ENCODE data around the gene S100A14. TPM values are rescaled to one million over a fixed set of nuclear protein-coding genes. Genes with fewer than 3 reads are reported as not detected.

Gene S100A14
- total RNA-seq, 1 experiment from 2014 or later = 624 TPM

DNA sequence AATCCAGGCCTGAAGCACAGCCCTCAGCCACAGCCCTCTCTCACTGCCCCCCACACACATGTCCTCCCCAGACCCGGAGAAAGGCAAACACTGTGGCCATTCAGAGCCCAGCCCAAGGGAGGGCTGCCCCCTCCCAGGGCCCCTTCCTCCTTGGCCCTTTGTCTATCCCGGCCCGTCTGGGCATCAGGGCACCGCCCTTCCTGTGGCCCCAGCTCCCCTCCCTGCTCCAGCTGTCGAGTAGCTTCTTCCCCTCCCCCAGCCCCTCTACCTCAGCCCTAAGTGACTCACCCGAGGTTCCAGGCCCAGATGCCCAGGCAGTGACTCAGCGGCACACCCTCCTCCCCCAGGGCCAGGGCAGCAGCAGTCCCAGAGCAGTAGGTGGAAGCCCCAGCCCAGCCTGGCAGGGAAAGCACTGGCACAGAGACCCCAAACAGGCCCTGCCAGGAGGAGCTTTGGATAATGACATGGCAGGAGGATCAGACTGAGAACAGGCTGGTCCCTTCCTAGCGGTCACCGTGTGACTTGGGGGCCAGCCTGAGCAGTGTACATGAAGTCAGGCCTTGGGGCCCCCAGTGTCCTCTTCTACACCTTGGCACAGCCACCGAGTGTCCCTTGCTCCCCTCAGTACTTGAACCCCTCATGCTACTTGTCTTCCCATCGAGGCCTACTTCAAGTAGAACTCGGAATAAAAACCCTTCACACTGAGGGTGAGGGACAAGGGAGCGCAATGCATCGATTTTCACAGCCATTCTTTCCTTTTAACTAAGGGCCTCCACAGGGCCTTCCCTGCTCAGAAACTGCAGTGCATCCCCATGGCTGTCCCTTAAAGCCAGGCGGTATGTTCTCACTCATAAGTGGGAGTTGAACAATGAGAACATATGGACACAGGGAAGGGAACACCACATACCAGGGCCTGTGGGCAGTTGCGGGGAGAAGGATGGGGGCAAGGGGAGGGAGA, 49.4 kb downstream of the S100A14 start:
- H3K36me3 ChIP-seq (ENCODE audit: control insufficient read depth, insufficient read depth, low read length) = no peaks in the 10 kb centered on the region
- intact Hi-C loops (cut with micrococcal nuclease; ENCODE audit: unreplicated experiment) = loop anchor here (1.0 to 10.0 kb wide), 3 partner anchors 12 to 212 kb away; partner anchors contain the start of genes S100A4 and S100A9
- CTCF ChIA-PET = interaction anchor here (0.6 to 1.2 kb wide), 15 partner anchors 9 to 226 kb away, joined by 3 to 9 read pairs (median 5); partner anchors contain the start of genes CHTOP, S100A13, S100A16 and S100A6
- POLR2A ChIA-PET = interaction anchor here (0.5 to 1.5 kb wide), 16 partner anchors 9 to 411 kb away, joined by 3 to 14 read pairs (median 6); partner anchors contain the start of genes CHTOP, JTB, S100A13 and S100A14
- no peaks in the 10 kb centered on the region for H3K9me3 ChIP-seq
- peak; percentile 95 to 98 for DNase-seq
- no peak overlapping the region for H3K4me3 ChIP-seq (ENCODE audit: low read depth, low read length)
- H3K36me3 Mint-ChIP-seq (ENCODE audit: insufficient read depth, unreplicated experiment) = peaks cover 15% of the 10 kb centered on the region
- TF ChIP-seq, protein P1, sequence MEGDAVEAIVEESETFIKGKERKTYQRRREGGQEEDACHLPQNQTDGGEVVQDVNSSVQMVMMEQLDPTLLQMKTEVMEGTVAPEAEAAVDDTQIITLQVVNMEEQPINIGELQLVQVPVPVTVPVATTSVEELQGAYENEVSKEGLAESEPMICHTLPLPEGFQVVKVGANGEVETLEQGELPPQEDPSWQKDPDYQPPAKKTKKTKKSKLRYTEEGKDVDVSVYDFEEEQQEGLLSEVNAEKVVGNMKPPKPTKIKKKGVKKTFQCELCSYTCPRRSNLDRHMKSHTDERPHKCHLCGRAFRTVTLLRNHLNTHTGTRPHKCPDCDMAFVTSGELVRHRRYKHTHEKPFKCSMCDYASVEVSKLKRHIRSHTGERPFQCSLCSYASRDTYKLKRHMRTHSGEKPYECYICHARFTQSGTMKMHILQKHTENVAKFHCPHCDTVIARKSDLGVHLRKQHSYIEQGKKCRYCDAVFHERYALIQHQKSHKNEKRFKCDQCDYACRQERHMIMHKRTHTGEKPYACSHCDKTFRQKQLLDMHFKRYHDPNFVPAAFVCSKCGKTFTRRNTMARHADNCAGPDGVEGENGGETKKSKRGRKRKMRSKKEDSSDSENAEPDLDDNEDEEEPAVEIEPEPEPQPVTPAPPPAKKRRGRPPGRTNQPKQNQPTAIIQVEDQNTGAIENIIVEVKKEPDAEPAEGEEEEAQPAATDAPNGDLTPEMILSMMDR (IDR thresholded peaks at IDR 0.05; ENCODE audit: insufficient read depth in 1 of 2, low read depth in 1 of 2, low read length in 1 of 2, severe bottlenecking in 1 of 2, unreplicated experiment in 1 of 2) = no peak
- no peaks in the 10 kb centered on the region for H3K27me3 Mint-ChIP-seq (ENCODE audit: insufficient read depth, unreplicated experiment)
- BruUV-seq (replicated peaks) = TSS peak; percentile 97
- H3K4me1 Mint-ChIP-seq (ENCODE audit: low read depth, unreplicated experiment) = peaks cover 60% of the 10 kb centered on the region
- peak overlapping the region; percentile 8 for H3K4me3 Mint-ChIP-seq (ENCODE audit: unreplicated experiment)
- H3K4me1 ChIP-seq = peaks cover 60% of the 10 kb centered on the region
- peak overlapping the region; percentile 98 for H3K27ac Mint-ChIP-seq (ENCODE audit: unreplicated experiment)
- H3K27me3 ChIP-seq (replicated peaks; ENCODE audit: control insufficient read depth, insufficient read depth, low read length) = no peaks in the 10 kb centered on the region
- H3K9me3 Mint-ChIP-seq (ENCODE audit: unreplicated experiment) = no peaks in the 10 kb centered on the region

DNA sequence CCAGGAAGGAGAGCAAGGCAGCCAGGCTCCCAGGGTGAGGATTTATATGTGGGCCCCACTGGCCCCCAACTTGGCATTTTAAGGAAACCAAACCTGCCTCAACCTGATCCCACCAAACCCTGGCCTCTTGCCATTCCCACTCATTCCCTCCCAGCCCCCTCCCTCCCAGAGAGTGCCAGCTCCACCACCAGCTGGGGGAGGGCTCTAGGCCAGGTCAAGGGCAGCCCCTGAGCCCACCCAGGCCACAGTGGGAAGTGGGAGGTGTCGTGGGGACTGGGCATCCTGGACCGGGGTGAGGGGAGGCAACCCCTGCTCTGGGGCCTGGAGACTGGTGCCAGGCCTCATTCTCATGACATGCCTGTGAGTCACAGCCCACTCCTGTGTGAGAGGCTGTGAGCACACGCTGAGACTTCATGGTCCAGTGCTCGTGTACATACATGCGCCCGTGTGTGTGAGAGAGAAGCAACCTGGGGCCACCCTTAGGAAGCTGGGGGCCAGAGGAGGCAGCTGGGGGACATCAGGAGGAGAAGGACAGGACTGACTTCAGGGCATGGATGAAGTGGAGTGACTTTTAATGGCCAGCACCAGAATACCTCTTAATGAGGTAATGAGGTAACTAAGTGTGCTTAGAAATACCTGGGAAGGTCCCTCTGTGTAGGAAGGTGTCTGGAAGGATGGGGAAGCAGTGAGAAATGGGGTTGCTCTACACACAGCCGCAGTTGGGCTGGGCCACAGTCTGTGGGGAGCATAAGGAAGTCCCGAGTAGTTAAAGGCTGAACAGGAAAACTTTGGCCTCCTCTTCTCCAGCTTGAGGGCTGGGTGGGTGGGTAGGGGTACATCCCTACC, 50.4 kb downstream of the S100A14 start, which contains the start of gene S100A2:
S100A2 (minus strand) TSS at position 316 of the 846 bp plus-strand sequence. CDS start 1,967 bp downstream, outside the sequence.
- H3K27ac Mint-ChIP-seq (ENCODE audit: unreplicated experiment) = peak within 1 kb of the TSS; percentile 98
- Histone ChIP-seq H3K27me3 (replicated peaks; ENCODE audit: control insufficient read depth, insufficient read depth, low read length) (no peaks in the 10 kb centered on the region), H3K4me3 (ENCODE audit: low read depth, low read length) (no peak within 1 kb of the TSS), H3K9me3 (no peaks in the 10 kb centered on the region), H3K4me1 (peaks cover 58% of the 10 kb centered on the region), H3K36me3 (ENCODE audit: control insufficient read depth, insufficient read depth, low read length) (no peaks in the 10 kb centered on the region)
- peaks cover 50% of the 10 kb centered on the region for H3K4me1 Mint-ChIP-seq (ENCODE audit: low read depth, unreplicated experiment)
- TSS peak; percentile 29 for BruUV-seq (replicated peaks)
- peak within 1 kb of the TSS; percentile 34 for H3K4me3 Mint-ChIP-seq (ENCODE audit: unreplicated experiment)
- intact Hi-C loops (cut with micrococcal nuclease; ENCODE audit: unreplicated experiment) = loop anchor here (1.0 to 10.0 kb wide), 3 partner anchors 13 to 211 kb away; partner anchors contain the start of genes S100A4 and S100A9
- TF ChIP-seq, protein P1 (IDR thresholded peaks at IDR 0.05; ENCODE audit: insufficient read depth in 1 of 2, low read depth in 1 of 2, low read length in 1 of 2, severe bottlenecking in 1 of 2, unreplicated experiment in 1 of 2) = no peak
- H3K9me3 Mint-ChIP-seq (ENCODE audit: unreplicated experiment) = no peaks in the 10 kb centered on the region
- peak in 1 of 2 experiments; percentile 52 for DNase-seq
- peaks cover 15% of the 10 kb centered on the region for H3K36me3 Mint-ChIP-seq (ENCODE audit: insufficient read depth, unreplicated experiment)
- CTCF ChIA-PET = interaction anchor here (0.6 to 1.2 kb wide), 16 partner anchors 10 to 227 kb away, joined by 3 to 9 read pairs (median 5); partner anchors contain the start of genes CHTOP, S100A13, S100A16 and S100A6
- no peaks in the 10 kb centered on the region for H3K27me3 Mint-ChIP-seq (ENCODE audit: insufficient read depth, unreplicated experiment)
- POLR2A ChIA-PET = interaction anchor here (0.5 to 1.5 kb wide), 16 partner anchors 10 to 412 kb away, joined by 3 to 14 read pairs (median 6); partner anchors contain the start of genes CHTOP, JTB, S100A13 and S100A14

Other genes with a start within 250 kb of the S100A14 start
- not detected in 2 replicates for gene S100A12, start 240.7 kb downstream of the S100A14 start, total RNA-seq (2022)
- gene S100A8, start 225.3 kb downstream of the S100A14 start, total RNA-seq (2022) = not detected in 2 replicates
- not detected in 2 replicates for gene S100A7A, start 199.8 kb downstream of the S100A14 start, total RNA-seq (2022)
- not detected in 2 replicates for gene S100A7, start 155.7 kb downstream of the S100A14 start, total RNA-seq (2022)
- 416 and 432 TPM in 2 replicates for gene S100A6, start 80.3 kb downstream of the S100A14 start, total RNA-seq (2022)
- not detected in 2 replicates for gene S100A5, start 75.4 kb downstream of the S100A14 start, total RNA-seq (2022)
- 53.6 and 54.4 TPM in 2 replicates for gene S100A4, start 70.5 kb downstream of the S100A14 start, total RNA-seq (2022)
- 0.61 and 0.84 TPM in 2 replicates for gene S100A3, start 67.1 kb downstream of the S100A14 start, total RNA-seq (2022)
- 2.4 and 3.0 TPM in 2 replicates for gene S100A2, start 50.5 kb downstream of the S100A14 start, total RNA-seq (2022)
- gene S100A16, start 3.2 kb downstream of the S100A14 start, total RNA-seq (2022) = 220 and 243 TPM in 2 replicates
- gene S100A13, start 11.2 kb upstream of the S100A14 start, total RNA-seq (2022) = 198 and 238 TPM in 2 replicates
- gene S100A1, start 12.1 kb upstream of the S100A14 start, total RNA-seq (2022) = 12.6 and 18.1 TPM in 2 replicates
- gene CHTOP, start 17.7 kb upstream of the S100A14 start, total RNA-seq (2022) = 85.1 and 90.6 TPM in 2 replicates
- gene SNAPIN, start 42.4 kb upstream of the S100A14 start, total RNA-seq (2022) = 32.8 and 34.1 TPM in 2 replicates
- 287 and 289 TPM in 2 replicates for gene ILF2, start 54.7 kb upstream of the S100A14 start, total RNA-seq (2022)
- 1.4 and 2.0 TPM in 2 replicates for gene NPR1, start 62.4 kb upstream of the S100A14 start, total RNA-seq (2022)
- gene INTS3, start 111.7 kb upstream of the S100A14 start, total RNA-seq (2022) = 39.0 and 43.4 TPM in 2 replicates
- 22.8 and 27.2 TPM in 2 replicates for gene SLC27A3, start 159.1 kb upstream of the S100A14 start, total RNA-seq (2022)

All from Caco-2 (cell line).